GM23338 (cell line): ENCODE measurements around the gene RUNX1. TPM values are rescaled to one million over a fixed set of nuclear protein-coding genes. Genes with fewer than 3 reads are reported as not detected.

Experiments used
- ATAC-seq: fragments of 200-7000 bp; cut with Tn5 transposase; 3 replicates; pipeline ENCODE4 v1.9.1; 2020
- DNase-seq: peaks from one replicate; pipeline ENCODE4 v3.0.0-alpha.2; 2015; ENCODE audit warnings: low spot score
- H2AFZ ChIP-seq: fragments of 200-600 bp; sonication (generic); 2 replicates; pipeline ENCODE4 v1.8.0; 2016; ENCODE audit warnings: antibody characterized with exemption, mild to moderate bottlenecking, moderate library complexity
- H3F3A ChIP-seq: fragments of 200-600 bp; sonication (generic); replicated peaks from 2 replicates; pipeline ENCODE4 v1.8.0; 2017; ENCODE audit warnings: antibody characterized with exemption, mixed run types, low read depth
- H3K27ac ChIP-seq: fragments of 200-600 bp; sonication (generic); 2 replicates; pipeline ENCODE4 v1.6.1; 2016; ENCODE audit warnings: low read depth
- H3K27me3 ChIP-seq: fragments of 200-600 bp; sonication (generic); 2 replicates; pipeline ENCODE4 v1.8.0; 2016; ENCODE audit warnings: mild to moderate bottlenecking, mixed run types, moderate library complexity; ENCODE audit not compliant: insufficient read depth
- H3K36me3 ChIP-seq: fragments of 200-600 bp; sonication (generic); 2 replicates; pipeline ENCODE4 v1.8.0; 2016; ENCODE audit warnings: mild to moderate bottlenecking; ENCODE audit not compliant: insufficient read depth
- H3K4me1 ChIP-seq: fragments of 200-600 bp; sonication (generic); 2 replicates; pipeline ENCODE4 v1.8.0; 2016; ENCODE audit warnings: mild to moderate bottlenecking, moderate library complexity; ENCODE audit not compliant: insufficient read depth
- H3K4me2 ChIP-seq: fragments of 200-600 bp; sonication (generic); 2 replicates; pipeline ENCODE4 v1.7.1; 2017; ENCODE audit warnings: mixed run types
- H3K4me3 ChIP-seq: fragments of 200-600 bp; sonication (generic); 2 replicates; pipeline ENCODE4 v1.6.1; 2016; ENCODE audit warnings: mixed run types
- H3K79me2 ChIP-seq: fragments of 200-600 bp; sonication (generic); replicated peaks from 2 replicates; pipeline ENCODE4 v1.8.0; 2017; ENCODE audit warnings: mild to moderate bottlenecking; ENCODE audit not compliant: insufficient read depth
- H3K9me2 ChIP-seq: fragments of 200-600 bp; sonication (generic); 2 replicates; pipeline ENCODE4 v1.8.0; 2017; ENCODE audit not compliant: insufficient read depth
- H4K20me1 ChIP-seq: fragments of 200-600 bp; sonication (generic); replicated peaks from 2 replicates; pipeline ENCODE4 v1.8.0; 2017; ENCODE audit warnings: mild to moderate bottlenecking; ENCODE audit not compliant: insufficient read depth
- H3K27ac Mint-ChIP-seq: 2 replicates; pipeline ENCODE4 v1.8.0; 2020; ENCODE audit warnings: inconsistent platforms, mild to moderate bottlenecking, moderate library complexity, mixed read lengths
- H3K27me3 Mint-ChIP-seq: 3 replicates; pipeline ENCODE4 v1.8.0; 2022; ENCODE audit warnings: low read depth, mild to moderate bottlenecking, moderate library complexity, mixed read lengths, inconsistent platforms; ENCODE audit not compliant: insufficient read depth, poor library complexity
- H3K36me3 Mint-ChIP-seq: 3 replicates; pipeline ENCODE4 v1.8.0; 2021; ENCODE audit warnings: low read depth, mild to moderate bottlenecking, inconsistent platforms, moderate library complexity, mixed read lengths
- H3K4me1 Mint-ChIP-seq: 3 replicates; pipeline ENCODE4 v1.8.0; 2020; ENCODE audit warnings: mild to moderate bottlenecking, inconsistent platforms, mixed read lengths
- H3K4me3 Mint-ChIP-seq: 3 replicates; pipeline ENCODE4 v1.8.0; 2021; ENCODE audit warnings: moderate library complexity, mild to moderate bottlenecking, inconsistent platforms, mixed read lengths
- H3K9me3 Mint-ChIP-seq: 3 replicates; pipeline ENCODE4 v1.8.0; 2020; ENCODE audit warnings: moderate library complexity, mild to moderate bottlenecking, inconsistent platforms, mixed read lengths
- CREB1 ChIP-seq: fragments of 250-450 bp; sonication (Bioruptor Pico); IDR thresholded peaks from 2 replicates; pipeline ENCODE4 v1.5.0; 2020; ENCODE audit warnings: low read depth, mild to moderate bottlenecking, moderate library complexity
- EZH2 ChIP-seq: fragments of 200-600 bp; sonication (generic); IDR thresholded peaks from one replicate; pipeline ENCODE4 v1.8.0; 2017; ENCODE audit warnings: antibody characterized with exemption, mild to moderate bottlenecking, low read depth; ENCODE audit not compliant: unreplicated experiment
- EZH2phosphoT487 ChIP-seq: fragments of 200-600 bp; sonication (generic); IDR thresholded peaks from one replicate; pipeline ENCODE4 v1.8.1; 2018; ENCODE audit warnings: antibody characterized with exemption; ENCODE audit not compliant: unreplicated experiment
- JUNB ChIP-seq: IDR thresholded peaks from one replicate; pipeline ENCODE4 v1.6.1; 2016; ENCODE audit warnings: antibody characterized with exemption; ENCODE audit not compliant: unreplicated experiment
- NANOG ChIP-seq: IDR thresholded peaks from 2 replicates; pipeline ENCODE4 v1.6.1; 2016; ENCODE audit warnings: antibody characterized with exemption, borderline replicate concordance
- POLR2AphosphoS5 ChIP-seq: IDR thresholded peaks from 2 replicates; pipeline ENCODE4 v1.6.1; 2016; ENCODE audit warnings: antibody characterized with exemption, low read depth
- STAT1 ChIP-seq: IDR thresholded peaks from one replicate; pipeline ENCODE4 v1.6.1; 2016; ENCODE audit warnings: antibody characterized with exemption; ENCODE audit not compliant: unreplicated experiment
- ZNF114 ChIP-seq: fragments of 250-450 bp; sonication (Bioruptor Pico); IDR thresholded peaks from 2 replicates; pipeline ENCODE4 v1.5.0; 2020; ENCODE audit warnings: mild to moderate bottlenecking, moderate library complexity
- ZNF331 ChIP-seq: fragments of 250-450 bp; sonication (Bioruptor Pico); IDR thresholded peaks from 2 replicates; pipeline ENCODE4 v1.5.0; 2020; ENCODE audit warnings: low read depth, mild to moderate bottlenecking, moderate library complexity
- polyA plus RNA-seq: library from polyadenylated mRNA; unstranded; fragments of >200 nt; fragmentation: Nextera tagmentation; extraction: Ambion mirVana; gene quantifications from 2 replicates; pipeline ENCODE4 v1.2.1, GENCODE V29; 2016
- total RNA-seq: library from RNA; depleted of rRNA; stranded (reverse); fragments of >200 nt; shearing (Covaris generic); gene quantifications from 2 replicates; pipeline ENCODE4 v1.2.3, GENCODE V29; 2014
- TF ChIP-seq, protein P1 (sequence below): fragments of 250-450 bp; sonication (Bioruptor Pico); IDR thresholded peaks from 2 replicates; pipeline ENCODE4 v1.5.0; 2020; ENCODE audit warnings: mild to moderate bottlenecking, moderate library complexity
- TF ChIP-seq, protein P2 (sequence below): IDR thresholded peaks from one replicate; pipeline ENCODE4 v1.6.1; 2018; ENCODE audit warnings: antibody characterized with exemption; ENCODE audit not compliant: unreplicated experiment
- TF ChIP-seq, protein P3 (sequence below): IDR thresholded peaks from 2 replicates; pipeline ENCODE4 v1.6.1; 2016; ENCODE audit warnings: antibody characterized with exemption
- TF ChIP-seq, protein P4 (sequence below), 2 experiments: fragments of 200-600 bp in 1 of 2; sonication (generic) in 1 of 2; conservative IDR thresholded peaks; 2 replicates each; pipeline versions ENCODE4 v1.5.1 to v1.6.1; 2016 to 2017; ENCODE audit warnings: antibody characterized with exemption in 2 of 2, low read depth in 2 of 2, mild to moderate bottlenecking in 2 of 2, moderate library complexity in 1 of 2

The RUNX1 gene
- total and polyA plus RNA-seq, 2 experiments from 2014 or later = 0.29 to 1.1 TPM

DNA sequence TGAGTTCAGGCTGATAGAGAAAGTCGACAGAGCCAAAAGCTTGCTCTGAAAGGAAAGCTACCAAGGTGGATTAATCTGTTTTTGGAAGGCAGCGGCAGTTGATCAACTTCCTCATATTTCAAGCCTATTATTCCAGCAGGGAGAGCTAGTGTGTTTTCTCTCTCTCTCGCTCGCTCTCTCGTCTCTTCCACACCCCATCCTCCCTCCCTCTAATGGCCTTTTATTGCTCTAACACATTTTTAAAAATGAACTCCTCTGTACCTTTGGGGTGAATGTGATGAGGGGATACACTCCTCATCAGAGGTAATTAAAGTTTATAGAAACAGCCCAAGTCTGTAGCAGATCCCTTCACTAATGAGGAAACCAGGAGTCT is 253.9 kb downstream of the RUNX1 start:
- no peak for TF ChIP-seq JUNB
- TF ChIP-seq NANOG = no peak
- TF ChIP-seq ZNF331 (CRISPR knock-in tag) = no peak
- TF ChIP-seq, protein P1, sequence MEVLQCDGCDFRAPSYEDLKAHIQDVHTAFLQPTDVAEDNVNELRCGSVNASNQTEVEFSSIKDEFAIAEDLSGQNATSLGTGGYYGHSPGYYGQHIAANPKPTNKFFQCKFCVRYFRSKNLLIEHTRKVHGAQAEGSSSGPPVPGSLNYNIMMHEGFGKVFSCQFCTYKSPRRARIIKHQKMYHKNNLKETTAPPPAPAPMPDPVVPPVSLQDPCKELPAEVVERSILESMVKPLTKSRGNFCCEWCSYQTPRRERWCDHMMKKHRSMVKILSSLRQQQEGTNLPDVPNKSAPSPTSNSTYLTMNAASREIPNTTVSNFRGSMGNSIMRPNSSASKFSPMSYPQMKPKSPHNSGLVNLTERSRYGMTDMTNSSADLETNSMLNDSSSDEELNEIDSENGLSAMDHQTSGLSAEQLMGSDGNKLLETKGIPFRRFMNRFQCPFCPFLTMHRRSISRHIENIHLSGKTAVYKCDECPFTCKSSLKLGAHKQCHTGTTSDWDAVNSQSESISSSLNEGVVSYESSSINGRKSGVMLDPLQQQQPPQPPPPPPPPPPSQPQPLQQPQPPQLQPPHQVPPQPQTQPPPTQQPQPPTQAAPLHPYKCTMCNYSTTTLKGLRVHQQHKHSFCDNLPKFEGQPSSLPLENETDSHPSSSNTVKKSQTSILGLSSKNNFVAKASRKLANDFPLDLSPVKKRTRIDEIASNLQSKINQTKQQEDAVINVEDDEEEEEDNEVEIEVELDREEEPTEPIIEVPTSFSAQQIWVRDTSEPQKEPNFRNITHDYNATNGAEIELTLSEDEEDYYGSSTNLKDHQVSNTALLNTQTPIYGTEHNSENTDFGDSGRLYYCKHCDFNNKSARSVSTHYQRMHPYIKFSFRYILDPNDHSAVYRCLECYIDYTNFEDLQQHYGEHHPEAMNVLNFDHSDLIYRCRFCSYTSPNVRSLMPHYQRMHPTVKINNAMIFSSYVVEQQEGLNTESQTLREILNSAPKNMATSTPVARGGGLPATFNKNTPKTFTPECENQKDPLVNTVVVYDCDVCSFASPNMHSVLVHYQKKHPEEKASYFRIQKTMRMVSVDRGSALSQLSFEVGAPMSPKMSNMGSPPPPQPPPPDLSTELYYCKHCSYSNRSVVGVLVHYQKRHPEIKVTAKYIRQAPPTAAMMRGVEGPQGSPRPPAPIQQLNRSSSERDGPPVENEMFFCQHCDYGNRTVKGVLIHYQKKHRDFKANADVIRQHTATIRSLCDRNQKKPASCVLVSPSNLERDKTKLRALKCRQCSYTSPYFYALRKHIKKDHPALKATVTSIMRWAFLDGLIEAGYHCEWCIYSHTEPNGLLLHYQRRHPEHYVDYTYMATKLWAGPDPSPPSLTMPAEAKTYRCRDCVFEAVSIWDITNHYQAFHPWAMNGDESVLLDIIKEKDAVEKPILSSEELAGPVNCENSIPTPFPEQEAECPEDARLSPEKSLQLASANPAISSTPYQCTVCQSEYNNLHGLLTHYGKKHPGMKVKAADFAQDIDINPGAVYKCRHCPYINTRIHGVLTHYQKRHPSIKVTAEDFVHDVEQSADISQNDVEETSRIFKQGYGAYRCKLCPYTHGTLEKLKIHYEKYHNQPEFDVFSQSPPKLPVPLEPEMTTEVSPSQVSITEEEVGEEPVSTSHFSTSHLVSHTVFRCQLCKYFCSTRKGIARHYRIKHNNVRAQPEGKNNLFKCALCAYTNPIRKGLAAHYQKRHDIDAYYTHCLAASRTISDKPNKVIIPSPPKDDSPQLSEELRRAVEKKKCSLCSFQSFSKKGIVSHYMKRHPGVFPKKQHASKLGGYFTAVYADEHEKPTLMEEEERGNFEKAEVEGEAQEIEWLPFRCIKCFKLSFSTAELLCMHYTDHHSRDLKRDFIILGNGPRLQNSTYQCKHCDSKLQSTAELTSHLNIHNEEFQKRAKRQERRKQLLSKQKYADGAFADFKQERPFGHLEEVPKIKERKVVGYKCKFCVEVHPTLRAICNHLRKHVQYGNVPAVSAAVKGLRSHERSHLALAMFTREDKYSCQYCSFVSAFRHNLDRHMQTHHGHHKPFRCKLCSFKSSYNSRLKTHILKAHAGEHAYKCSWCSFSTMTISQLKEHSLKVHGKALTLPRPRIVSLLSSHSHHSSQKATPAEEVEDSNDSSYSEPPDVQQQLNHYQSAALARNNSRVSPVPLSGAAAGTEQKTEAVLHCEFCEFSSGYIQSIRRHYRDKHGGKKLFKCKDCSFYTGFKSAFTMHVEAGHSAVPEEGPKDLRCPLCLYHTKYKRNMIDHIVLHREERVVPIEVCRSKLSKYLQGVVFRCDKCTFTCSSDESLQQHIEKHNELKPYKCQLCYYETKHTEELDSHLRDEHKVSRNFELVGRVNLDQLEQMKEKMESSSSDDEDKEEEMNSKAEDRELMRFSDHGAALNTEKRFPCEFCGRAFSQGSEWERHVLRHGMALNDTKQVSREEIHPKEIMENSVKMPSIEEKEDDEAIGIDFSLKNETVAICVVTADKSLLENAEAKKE (CRISPR knock-in tag) = no peak
- TF ChIP-seq, protein P2, sequence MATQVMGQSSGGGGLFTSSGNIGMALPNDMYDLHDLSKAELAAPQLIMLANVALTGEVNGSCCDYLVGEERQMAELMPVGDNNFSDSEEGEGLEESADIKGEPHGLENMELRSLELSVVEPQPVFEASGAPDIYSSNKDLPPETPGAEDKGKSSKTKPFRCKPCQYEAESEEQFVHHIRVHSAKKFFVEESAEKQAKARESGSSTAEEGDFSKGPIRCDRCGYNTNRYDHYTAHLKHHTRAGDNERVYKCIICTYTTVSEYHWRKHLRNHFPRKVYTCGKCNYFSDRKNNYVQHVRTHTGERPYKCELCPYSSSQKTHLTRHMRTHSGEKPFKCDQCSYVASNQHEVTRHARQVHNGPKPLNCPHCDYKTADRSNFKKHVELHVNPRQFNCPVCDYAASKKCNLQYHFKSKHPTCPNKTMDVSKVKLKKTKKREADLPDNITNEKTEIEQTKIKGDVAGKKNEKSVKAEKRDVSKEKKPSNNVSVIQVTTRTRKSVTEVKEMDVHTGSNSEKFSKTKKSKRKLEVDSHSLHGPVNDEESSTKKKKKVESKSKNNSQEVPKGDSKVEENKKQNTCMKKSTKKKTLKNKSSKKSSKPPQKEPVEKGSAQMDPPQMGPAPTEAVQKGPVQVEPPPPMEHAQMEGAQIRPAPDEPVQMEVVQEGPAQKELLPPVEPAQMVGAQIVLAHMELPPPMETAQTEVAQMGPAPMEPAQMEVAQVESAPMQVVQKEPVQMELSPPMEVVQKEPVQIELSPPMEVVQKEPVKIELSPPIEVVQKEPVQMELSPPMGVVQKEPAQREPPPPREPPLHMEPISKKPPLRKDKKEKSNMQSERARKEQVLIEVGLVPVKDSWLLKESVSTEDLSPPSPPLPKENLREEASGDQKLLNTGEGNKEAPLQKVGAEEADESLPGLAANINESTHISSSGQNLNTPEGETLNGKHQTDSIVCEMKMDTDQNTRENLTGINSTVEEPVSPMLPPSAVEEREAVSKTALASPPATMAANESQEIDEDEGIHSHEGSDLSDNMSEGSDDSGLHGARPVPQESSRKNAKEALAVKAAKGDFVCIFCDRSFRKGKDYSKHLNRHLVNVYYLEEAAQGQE = no peak
- TF ChIP-seq, protein P3, sequence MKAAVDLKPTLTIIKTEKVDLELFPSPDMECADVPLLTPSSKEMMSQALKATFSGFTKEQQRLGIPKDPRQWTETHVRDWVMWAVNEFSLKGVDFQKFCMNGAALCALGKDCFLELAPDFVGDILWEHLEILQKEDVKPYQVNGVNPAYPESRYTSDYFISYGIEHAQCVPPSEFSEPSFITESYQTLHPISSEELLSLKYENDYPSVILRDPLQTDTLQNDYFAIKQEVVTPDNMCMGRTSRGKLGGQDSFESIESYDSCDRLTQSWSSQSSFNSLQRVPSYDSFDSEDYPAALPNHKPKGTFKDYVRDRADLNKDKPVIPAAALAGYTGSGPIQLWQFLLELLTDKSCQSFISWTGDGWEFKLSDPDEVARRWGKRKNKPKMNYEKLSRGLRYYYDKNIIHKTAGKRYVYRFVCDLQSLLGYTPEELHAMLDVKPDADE = no peak
- TF ChIP-seq EZH2 = no peak
- TF ChIP-seq, protein P4, sequence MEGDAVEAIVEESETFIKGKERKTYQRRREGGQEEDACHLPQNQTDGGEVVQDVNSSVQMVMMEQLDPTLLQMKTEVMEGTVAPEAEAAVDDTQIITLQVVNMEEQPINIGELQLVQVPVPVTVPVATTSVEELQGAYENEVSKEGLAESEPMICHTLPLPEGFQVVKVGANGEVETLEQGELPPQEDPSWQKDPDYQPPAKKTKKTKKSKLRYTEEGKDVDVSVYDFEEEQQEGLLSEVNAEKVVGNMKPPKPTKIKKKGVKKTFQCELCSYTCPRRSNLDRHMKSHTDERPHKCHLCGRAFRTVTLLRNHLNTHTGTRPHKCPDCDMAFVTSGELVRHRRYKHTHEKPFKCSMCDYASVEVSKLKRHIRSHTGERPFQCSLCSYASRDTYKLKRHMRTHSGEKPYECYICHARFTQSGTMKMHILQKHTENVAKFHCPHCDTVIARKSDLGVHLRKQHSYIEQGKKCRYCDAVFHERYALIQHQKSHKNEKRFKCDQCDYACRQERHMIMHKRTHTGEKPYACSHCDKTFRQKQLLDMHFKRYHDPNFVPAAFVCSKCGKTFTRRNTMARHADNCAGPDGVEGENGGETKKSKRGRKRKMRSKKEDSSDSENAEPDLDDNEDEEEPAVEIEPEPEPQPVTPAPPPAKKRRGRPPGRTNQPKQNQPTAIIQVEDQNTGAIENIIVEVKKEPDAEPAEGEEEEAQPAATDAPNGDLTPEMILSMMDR (conservative IDR thresholded peaks at IDR 0.05; ENCODE audit: low read depth in 2 of 2) = no peak
- no peak for TF ChIP-seq ZNF114
- no peak for TF ChIP-seq EZH2phosphoT487
- no peak for TF ChIP-seq CREB1 (CRISPR knock-in tag)
- no peak for TF ChIP-seq STAT1
- no peak for TF ChIP-seq POLR2AphosphoS5
- H3K4me2 ChIP-seq = no peak overlapping the region
- no peak overlapping the region for H3K27ac Mint-ChIP-seq

More for the DNA sequence above, 253.9 kb downstream of the RUNX1 start:
- H2AFZ ChIP-seq = no peak overlapping the region; the same call in 1 of the 2 replicates
- H3K4me3 ChIP-seq = no peak overlapping the region
- H3K36me3 ChIP-seq = no peaks in the 10 kb centered on the region
- no peak overlapping the region for H3K4me3 Mint-ChIP-seq
- H4K20me1 ChIP-seq = no peaks in the 10 kb centered on the region
- ATAC-seq (no peak), DNase-seq (no peak)
- H3K27ac ChIP-seq = no peak overlapping the region
- no peaks in the 10 kb centered on the region for H3K9me3 Mint-ChIP-seq
- H3F3A ChIP-seq = no peaks in the 10 kb centered on the region
- H3K9me2 ChIP-seq = no peaks in the 10 kb centered on the region
- H3K27me3 Mint-ChIP-seq = peaks cover 2% of the 10 kb centered on the region
- no peaks in the 10 kb centered on the region for H3K36me3 Mint-ChIP-seq
- H3K27me3 ChIP-seq = no peaks in the 10 kb centered on the region
- H3K79me2 ChIP-seq = no peaks in the 10 kb centered on the region
- H3K4me1 Mint-ChIP-seq = peaks cover 24% of the 10 kb centered on the region; the same call in 2 of the 3 replicates
- 0 out of 2 replicates have a peak, but pooled peaks cover 4% of the 10 kb centered on the region for H3K4me1 ChIP-seq
